H9 (cell line): Measurements from ENCODE around the gene SCRN2. TPM values are rescaled to one million over a fixed set of nuclear protein-coding genes. Genes with fewer than 3 reads are reported as not detected.

Experiments used
- DNase-seq: peaks from one replicate; pipeline ENCODE4 v3.0.0-alpha.2; 2017
- H2AFZ ChIP-seq: one replicate; pipeline ENCODE4 v1.6.1; 2013; ENCODE audit warnings: mild to moderate bottlenecking, low read length, control low read depth, moderate library complexity
- H2AK5ac ChIP-seq: 2 replicates; pipeline ENCODE4 v1.6.1; 2013; ENCODE audit warnings: low read length, control low read depth, mixed read lengths; ENCODE audit not compliant: insufficient read length
- H2BK120ac ChIP-seq: one replicate; pipeline ENCODE4 v1.6.1; 2013; ENCODE audit warnings: low read depth, mild to moderate bottlenecking, low read length, control low read depth, inconsistent platforms; ENCODE audit not compliant: poor library complexity, severe bottlenecking
- H2BK12ac ChIP-seq: 2 replicates; pipeline ENCODE4 v1.6.1; 2013; ENCODE audit warnings: low read length, control low read depth, mixed read lengths, low read depth; ENCODE audit not compliant: insufficient read length
- H2BK15ac ChIP-seq: 2 replicates; pipeline ENCODE4 v1.6.1; 2013; ENCODE audit warnings: low read depth, low read length, control low read depth
- H2BK20ac ChIP-seq: one replicate; pipeline ENCODE4 v1.6.1; 2013; ENCODE audit warnings: low read depth, mild to moderate bottlenecking, low read length, control low read depth, inconsistent platforms; ENCODE audit not compliant: poor library complexity, severe bottlenecking
- H2BK5ac ChIP-seq: 2 replicates; pipeline ENCODE4 v1.6.1; 2013; ENCODE audit warnings: low read length, control low read depth, mixed read lengths; ENCODE audit not compliant: insufficient read length
- H3K14ac ChIP-seq: 2 replicates; pipeline ENCODE4 v1.6.1; 2013; ENCODE audit warnings: low read length, control low read depth; ENCODE audit not compliant: insufficient read depth
- H3K18ac ChIP-seq: 2 replicates; pipeline ENCODE4 v1.6.1; 2013; ENCODE audit warnings: low read depth, mild to moderate bottlenecking, mixed read lengths, low read length, control low read depth; ENCODE audit not compliant: insufficient read length
- H3K23ac ChIP-seq: 2 replicates; pipeline ENCODE4 v1.6.1; 2013; ENCODE audit warnings: low read length, control low read depth, mixed read lengths, low read depth; ENCODE audit not compliant: insufficient read length
- H3K23me2 ChIP-seq: 2 replicates; pipeline ENCODE4 v1.6.1; 2013; ENCODE audit warnings: low read depth, mild to moderate bottlenecking, mixed read lengths, low read length, control low read depth; ENCODE audit not compliant: insufficient read length, poor library complexity, severe bottlenecking
- H3K27ac ChIP-seq: 2 replicates; pipeline ENCODE4 v1.5.1; 2013; ENCODE audit warnings: low read length, control low read depth, mixed read lengths, low read depth; ENCODE audit not compliant: insufficient read length
- H3K27me3 ChIP-seq: 2 replicates; pipeline ENCODE4 v1.6.1; 2013; ENCODE audit warnings: low read length, control low read depth, inconsistent platforms; ENCODE audit not compliant: insufficient read depth
- H3K4ac ChIP-seq: 2 replicates; pipeline ENCODE4 v1.6.1; 2013; ENCODE audit warnings: low read depth, mild to moderate bottlenecking, control low read depth, inconsistent platforms, low read length, moderate library complexity
- H3K4me1 ChIP-seq: 2 replicates; pipeline ENCODE4 v1.6.1; 2013; ENCODE audit warnings: low read length, control low read depth, inconsistent platforms; ENCODE audit not compliant: insufficient read depth
- H3K4me2 ChIP-seq: 2 replicates; pipeline ENCODE4 v1.6.1; 2013; ENCODE audit warnings: low read length, control low read depth, mixed read lengths; ENCODE audit not compliant: insufficient read length, insufficient read depth
- H3K56ac ChIP-seq: 2 replicates; pipeline ENCODE4 v1.6.1; 2013; ENCODE audit warnings: low read depth, mild to moderate bottlenecking, mixed read lengths, low read length, control low read depth; ENCODE audit not compliant: insufficient read length
- H3K79me1 ChIP-seq: 2 replicates; pipeline ENCODE4 v1.6.1; 2013; ENCODE audit warnings: low read depth, mild to moderate bottlenecking, moderate library complexity, low read length, control low read depth, inconsistent platforms; ENCODE audit not compliant: insufficient read depth, poor library complexity, severe bottlenecking
- H3K79me2 ChIP-seq: 2 replicates; pipeline ENCODE4 v1.6.1; 2013; ENCODE audit warnings: low read length, control low read depth, inconsistent platforms; ENCODE audit not compliant: insufficient read depth
- H3K9ac ChIP-seq: 2 replicates; pipeline ENCODE4 v1.6.1; 2013; ENCODE audit warnings: low read length, control low read depth, mixed read lengths; ENCODE audit not compliant: insufficient read length; ENCODE audit errors: extremely low read depth
- H3K9me3 ChIP-seq: one replicate; pipeline ENCODE4 v1.6.1; 2013; ENCODE audit warnings: low read depth, low read length, inconsistent platforms; ENCODE audit not compliant: control insufficient read depth
- H3T11ph ChIP-seq: one replicate; pipeline ENCODE4 v1.6.1; 2013; ENCODE audit warnings: mild to moderate bottlenecking, low read length, control low read depth, inconsistent platforms
- H4K20me1 ChIP-seq: one replicate; pipeline ENCODE4 v1.6.1; 2013; ENCODE audit not compliant: control insufficient read depth, insufficient read length, insufficient read depth
- H4K5ac ChIP-seq: 2 replicates; pipeline ENCODE4 v1.6.1; 2013; ENCODE audit warnings: low read depth, mild to moderate bottlenecking, mixed read lengths, low read length, control low read depth; ENCODE audit not compliant: insufficient read length
- H4K8ac ChIP-seq: replicated peaks from 2 replicates; pipeline ENCODE4 v1.6.1; 2013; ENCODE audit warnings: low read length, control low read depth, mixed read lengths, low read depth; ENCODE audit not compliant: insufficient read length
- H4K91ac ChIP-seq: 2 replicates; pipeline ENCODE4 v1.6.1; 2013; ENCODE audit warnings: low read depth, mild to moderate bottlenecking, moderate library complexity, mixed read lengths, low read length, control low read depth; ENCODE audit not compliant: insufficient read length
- H3K27ac Mint-ChIP-seq, 3 experiments: 2 replicates in 2 of 3; 3 replicates in 1 of 3; pipeline ENCODE4 v1.8.0; 2020 to 2021; ENCODE audit warnings: mixed read lengths in 3 of 3, mild to moderate bottlenecking in 1 of 3, moderate library complexity in 1 of 3
- H3K27me3 Mint-ChIP-seq: 2 replicates; pipeline ENCODE4 v1.8.0; 2021; ENCODE audit warnings: low read depth, mild to moderate bottlenecking, moderate library complexity, mixed read lengths
- H3K36me3 Mint-ChIP-seq, 3 experiments: 2 replicates in 2 of 3; 3 replicates in 1 of 3; pipeline ENCODE4 v1.8.0; 2020 to 2021; ENCODE audit warnings: low read depth in 3 of 3, mixed read lengths in 3 of 3; ENCODE audit not compliant: insufficient read depth in 1 of 3
- H3K4me1 Mint-ChIP-seq, 2 experiments: 2 replicates each; pipeline ENCODE4 v1.8.0; 2020; ENCODE audit warnings: mixed read lengths in 2 of 2
- H3K4me3 Mint-ChIP-seq, 2 experiments: 2 replicates in 1 of 2; 3 replicates in 1 of 2; pipeline ENCODE4 v1.8.0; 2020 to 2021; ENCODE audit warnings: mild to moderate bottlenecking in 2 of 2, mixed read lengths in 2 of 2, moderate library complexity in 1 of 2
- H3K9me3 Mint-ChIP-seq, 2 experiments: 2 replicates in 1 of 2; 3 replicates in 1 of 2; pipeline ENCODE4 v1.8.0; 2020; ENCODE audit warnings: mild to moderate bottlenecking in 2 of 2, mixed read lengths in 2 of 2, moderate library complexity in 1 of 2
- CTCF ChIP-seq: fragments of 200-600 bp; sonication (generic); conservative IDR thresholded peaks from 3 replicates; pipeline ENCODE4 v1.8.0; 2021; ENCODE audit warnings: antibody characterized with exemption, mild to moderate bottlenecking
- WGBS: extraction: QIAGEN DNeasy Blood & Tissue Kit; methylation state at CpG from one replicate; pipeline ENCODE4 v1.1.7; 2013; ENCODE audit warnings: missing lambda C conversion rate, low lambda C conversion rate, mixed read lengths; ENCODE audit not compliant: insufficient read length; ENCODE audit errors: extremely low coverage; 5-methylcytosine and 5-hydroxymethylcytosine counted together
- total RNA-seq: library from RNA; stranded (reverse); gene quantifications from 2 replicates; pipeline ENCODE4 v1.2.1, GENCODE V29; 2021

Gene SCRN2
- total RNA-seq, 1 experiment from 2014 or later = 34.0 TPM

GRCh38 chr17:47792457-47792856 is 48.6 kb downstream of the SCRN2 start:
- H3K27me3 ChIP-seq = peaks cover 5% of the 10 kb centered on the region; the same call in 1 of the 2 replicates
- H2BK15ac ChIP-seq = no peak overlapping the region
- no peak overlapping the region for H2BK12ac ChIP-seq
- H3K4ac ChIP-seq = no peak overlapping the region
- no peak overlapping the region for H3K4me2 ChIP-seq
- H3K4me1 ChIP-seq = no peaks in the 10 kb centered on the region
- H4K5ac ChIP-seq = no peak overlapping the region
- TF ChIP-seq CTCF = no peak
- H3K18ac ChIP-seq = no peak overlapping the region
- no peaks in the 10 kb centered on the region for H4K20me1 ChIP-seq
- no peaks in the 10 kb centered on the region for H3K79me1 ChIP-seq
- no peak overlapping the region for H4K8ac ChIP-seq
- H2AK5ac ChIP-seq = no peak overlapping the region
- no peak overlapping the region for H3K27ac ChIP-seq
- WGBS = no CpG with 5 or more reads among the region's 1 CpG
- Mint-ChIP-seq H3K4me1 (peaks cover 2 to 9% of the 10 kb centered on the region in 2 experiments; a peak in 2 of 4 replicates), H3K27ac (no peak overlapping the region), H3K9me3 (no peaks in the 10 kb centered on the region), H3K36me3 (no peaks in the 10 kb centered on the region), H3K4me3 (no peak overlapping the region), H3K27me3 (peaks cover 85% of the 10 kb centered on the region)
- no peak overlapping the region for H3K9ac ChIP-seq
- no peak overlapping the region for H2BK5ac ChIP-seq
- no peak overlapping the region for H3T11ph ChIP-seq
- no peaks in the 10 kb centered on the region for H3K9me3 ChIP-seq
- peaks cover 8% of the 10 kb centered on the region for H3K23me2 ChIP-seq
- DNase-seq = no peak
- H3K56ac ChIP-seq = no peak overlapping the region
- no peak overlapping the region for H4K91ac ChIP-seq
- no peak overlapping the region for H2BK20ac ChIP-seq
- no peak overlapping the region for H2BK120ac ChIP-seq
- H3K23ac ChIP-seq = no peak overlapping the region
- no peak overlapping the region for H3K14ac ChIP-seq
- no peaks in the 10 kb centered on the region for H3K79me2 ChIP-seq
- no peak overlapping the region for H2AFZ ChIP-seq
